Measurements from ENCODE around the gene PCDHAC1.
"Not testable (repeated sequence)": the region's sequence is repeated elsewhere in the genome, so short reads cannot be mapped to it uniquely, and the experiment has no call there.

Gene PCDHAC1

GRCh38 chr5:140925806-140926442 lies at the start of gene PCDHAC1:
TSS of gene PCDHAC1 (plus strand) at chr5:140926299. CDS start at chr5:140926893, 594 bp downstream.
- DNase-seq, result peak; percentile 81

GRCh38 chr5:140876541-140877261 lies 49.4 kb upstream of the PCDHAC1 start:
- DNase-seq, result not testable (repeated sequence)

GRCh38 chr5:140877262-140877581 lies 48.9 kb upstream of the PCDHAC1 start:
- no peak for DNase-seq

- DNase-seq, result no peak
These were observed 44.1 kb upstream of the PCDHAC1 start, which contains the start of gene PCDHA13 for GRCh38 chr5:140881889-140882590. TSS of gene PCDHA13 (plus strand) at chr5:140882124. CDS start at chr5:140882269, 145 bp downstream.

GRCh38 chr5:140882591-140882899 lies 43.6 kb upstream of the PCDHAC1 start:
- no peak for DNase-seq

- no peak for DNase-seq
These were observed 42.7 kb upstream of the PCDHAC1 start for GRCh38 chr5:140883373-140883772.

- DNase-seq, result no peak
These were observed 42.0 kb upstream of the PCDHAC1 start for GRCh38 chr5:140883927-140884697.

- no peak for DNase-seq
These were observed 9.8 kb upstream of the PCDHAC1 start for GRCh38 chr5:140916325-140916724.

- DNase-seq, result no peak
These were observed 2.5 kb upstream of the PCDHAC1 start for GRCh38 chr5:140923601-140924000.

GRCh38 chr5:140926443-140927227 lies 536 bp downstream of the PCDHAC1 start:
- peak; percentile 81 for DNase-seq

GRCh38 chr5:140927228-140927573 lies 1.1 kb downstream of the PCDHAC1 start:
- no peak for DNase-seq

GRCh38 chr5:140934964-140935606 lies 9.0 kb downstream of the PCDHAC1 start:
- DNase-seq, result no peak

GRCh38 chr5:140946578-140946977 lies 20.5 kb downstream of the PCDHAC1 start:
- DNase-seq, result no peak

GRCh38 chr5:140951636-140952035 lies 25.5 kb downstream of the PCDHAC1 start:
- DNase-seq, result no peak

GRCh38 chr5:140953234-140953633 lies 27.1 kb downstream of the PCDHAC1 start:
- DNase-seq, result no peak

- DNase-seq, result no peak
These were observed 36.1 kb downstream of the PCDHAC1 start for GRCh38 chr5:140962190-140962589.

GRCh38 chr5:140964356-140964755 lies 38.3 kb downstream of the PCDHAC1 start:
- no peak for DNase-seq

GRCh38 chr5:140965905-140966292 lies 39.8 kb downstream of the PCDHAC1 start:
- DNase-seq, result peak; percentile 24

- DNase-seq, result peak; percentile 16
These were observed 40.5 kb downstream of the PCDHAC1 start, which contains the start of gene PCDHAC2 for GRCh38 chr5:140966293-140967225. TSS of gene PCDHAC2 (plus strand) at chr5:140966476. CDS start at chr5:140966767, 291 bp downstream.

- DNase-seq, result no peak
These were observed 41.3 kb downstream of the PCDHAC1 start for GRCh38 chr5:140967226-140967893.
